Measurements from ENCODE around the gene ZDHHC11. TPM values are rescaled to one million over a fixed set of nuclear protein-coding genes. Genes with fewer than 3 reads are reported as not detected.
"Not testable (repeated sequence)": the region's sequence is repeated elsewhere in the genome, so short reads cannot be mapped to it uniquely, and the experiment has no call there.

The ZDHHC11 gene
- total and polyA plus RNA-seq, 7 experiments from 2014 or later = 0.20 to 22.1 (median 8.8) TPM; not detected in 1

- Histone ChIP-seq H3K27ac (ENCODE audit: low read depth, low read length) (no peak overlapping the region), H3K4me3 (ENCODE audit: low read length) (no peak overlapping the region), H3K4me1 (ENCODE audit: control insufficient read depth in 2 of 2, insufficient read depth in 2 of 2, low read length in 2 of 2) (no peaks in the 10 kb centered on the region), H3K36me3 (ENCODE audit: control insufficient read depth in 2 of 3, insufficient read depth in 3 of 3, low read length in 3 of 3) (peaks cover 0 to 80% (median 34%) of the 10 kb centered on the region in 3 experiments), H3K27me3 (ENCODE audit: control insufficient read depth in 2 of 2, insufficient read depth in 2 of 2, low read length in 2 of 2) (no peaks in the 10 kb centered on the region), H3K9me3 (ENCODE audit: control insufficient read depth in 2 of 3, low read length in 3 of 3) (no peaks in the 10 kb centered on the region)
- H3K4me3 Mint-ChIP-seq = no peak overlapping the region
- ChIA-PET POLR2A (no interaction called here), CTCF (no interaction called here)
- H3K9me3 Mint-ChIP-seq = peaks cover 0 to 12% (median 0%) of the 10 kb centered on the region in 11 donors
- ATAC-seq (no peak), DNase-seq (no peak)
- H3K36me3 Mint-ChIP-seq = peaks cover 19 to 63% (median 36%) of the 10 kb centered on the region in 5 donors
- H3K27me3 Mint-ChIP-seq = peaks cover 0 to 5% (median 0%) of the 10 kb centered on the region in 5 donors
- peak overlapping the region in 1 of 9 donors; percentile 8 for H3K27ac Mint-ChIP-seq
- H3K4me1 Mint-ChIP-seq = peaks cover 14 to 25% (median 22%) of the 10 kb centered on the region in 7 donors
- intact Hi-C loops (cut with micrococcal nuclease) = no loop called here
Measured at GRCh38 chr5:881551-881935, 30.8 kb upstream of the ZDHHC11 start.

- Histone ChIP-seq H3K4me3 (ENCODE audit: low read length) (no peak overlapping the region), H3K27me3 (ENCODE audit: control insufficient read depth in 2 of 2, insufficient read depth in 2 of 2, low read length in 2 of 2) (no peaks in the 10 kb centered on the region), H3K4me1 (ENCODE audit: control insufficient read depth in 2 of 2, insufficient read depth in 2 of 2, low read length in 2 of 2) (no peaks in the 10 kb centered on the region), H3K27ac (ENCODE audit: low read depth, low read length) (no peak overlapping the region), H3K36me3 (ENCODE audit: control insufficient read depth in 2 of 3, insufficient read depth in 3 of 3, low read length in 3 of 3) (peaks cover 0 to 80% (median 32%) of the 10 kb centered on the region in 3 experiments), H3K9me3 (ENCODE audit: control insufficient read depth in 2 of 3, low read length in 3 of 3) (no peaks in the 10 kb centered on the region)
- Mint-ChIP-seq H3K4me1 (peaks cover 14 to 24% (median 20%) of the 10 kb centered on the region in 7 donors), H3K27ac (peak overlapping the region in 1 of 9 donors; percentile 8), H3K4me3 (peak overlapping the region in 1 of 10 donors; percentile 68), H3K36me3 (peaks cover 17 to 61% (median 36%) of the 10 kb centered on the region in 5 donors), H3K9me3 (peaks cover 0 to 12% (median 0%) of the 10 kb centered on the region in 11 donors), H3K27me3 (peaks cover 0 to 5% (median 0%) of the 10 kb centered on the region in 5 donors)
- ATAC-seq = no peak
- ChIA-PET CTCF (no interaction called here), POLR2A (no interaction called here)
- intact Hi-C loops (cut with micrococcal nuclease) = no loop called here
- DNase-seq = no peak
Measured at GRCh38 chr5:880816-881550, 30.2 kb upstream of the ZDHHC11 start.

GRCh38 chr5:878677-879076 lies 27.9 kb upstream of the ZDHHC11 start:
- POLR2A ChIA-PET; H3K9me3 ChIP-seq (ENCODE audit: control insufficient read depth in 2 of 3, low read length in 3 of 3); intact Hi-C loops (cut with micrococcal nuclease); H3K4me1 ChIP-seq (ENCODE audit: control insufficient read depth in 2 of 2, insufficient read depth in 2 of 2, low read length in 2 of 2); CTCF ChIA-PET; H3K27ac ChIP-seq (ENCODE audit: low read depth, low read length); H3K4me3 ChIP-seq (ENCODE audit: low read length); H3K27me3 Mint-ChIP-seq; H3K27me3 ChIP-seq (ENCODE audit: control insufficient read depth in 2 of 2, insufficient read depth in 2 of 2, low read length in 2 of 2); DNase-seq; H3K4me3 Mint-ChIP-seq; H3K27ac Mint-ChIP-seq: not testable (repeated sequence)
- H3K36me3 Mint-ChIP-seq = peaks cover 22 to 68% (median 46%) of the 10 kb centered on the region in 5 donors
- ATAC-seq = peak; percentile 20
- peaks cover 0 to 12% (median 0%) of the 10 kb centered on the region in 11 donors for H3K9me3 Mint-ChIP-seq
- H3K36me3 ChIP-seq (ENCODE audit: control insufficient read depth in 2 of 3, insufficient read depth in 3 of 3, low read length in 3 of 3) = peaks cover 0 to 80% (median 25%) of the 10 kb centered on the region in 3 experiments
- peaks cover 14 to 26% (median 22%) of the 10 kb centered on the region in 7 donors for H3K4me1 Mint-ChIP-seq

- ATAC-seq = no peak
- Mint-ChIP-seq H3K9me3 (peaks cover 0 to 12% (median 0%) of the 10 kb centered on the region in 11 donors), H3K36me3 (peaks cover 22 to 68% (median 42%) of the 10 kb centered on the region in 5 donors), H3K4me3 (no peak overlapping the region), H3K27ac (no peak overlapping the region), H3K4me1 (peaks cover 13 to 24% (median 20%) of the 10 kb centered on the region in 7 donors), H3K27me3 (peaks cover 0 to 5% (median 0%) of the 10 kb centered on the region in 5 donors)
- ChIA-PET POLR2A (no interaction called here), CTCF (no interaction called here)
- Histone ChIP-seq H3K9me3 (ENCODE audit: control insufficient read depth in 2 of 3, low read length in 3 of 3) (no peaks in the 10 kb centered on the region), H3K27me3 (ENCODE audit: control insufficient read depth in 2 of 2, insufficient read depth in 2 of 2, low read length in 2 of 2) (no peaks in the 10 kb centered on the region), H3K27ac (ENCODE audit: low read depth, low read length) (no peak overlapping the region), H3K4me3 (ENCODE audit: low read length) (no peak overlapping the region), H3K4me1 (ENCODE audit: control insufficient read depth in 2 of 2, insufficient read depth in 2 of 2, low read length in 2 of 2) (no peaks in the 10 kb centered on the region), H3K36me3 (ENCODE audit: control insufficient read depth in 2 of 3, insufficient read depth in 3 of 3, low read length in 3 of 3) (peaks cover 0 to 80% (median 22%) of the 10 kb centered on the region in 3 experiments)
- DNase-seq = no peak
- intact Hi-C loops (cut with micrococcal nuclease) = no loop called here
Measured at GRCh38 chr5:878125-878524, 27.3 kb upstream of the ZDHHC11 start.

- H3K4me3 Mint-ChIP-seq = no peak overlapping the region
- H3K4me3 ChIP-seq (ENCODE audit: low read length) = no peak overlapping the region
- DNase-seq (no peak), ATAC-seq (no peak)
- peaks cover 13 to 55% (median 29%) of the 10 kb centered on the region in 5 donors for H3K36me3 Mint-ChIP-seq
- CTCF ChIA-PET = no interaction called here
- H3K27me3 Mint-ChIP-seq = no peaks in the 10 kb centered on the region
- no peaks in the 10 kb centered on the region for H3K27me3 ChIP-seq (ENCODE audit: control insufficient read depth in 2 of 2, insufficient read depth in 2 of 2, low read length in 2 of 2)
- H3K4me1 Mint-ChIP-seq = peaks cover 0 to 10% (median 6%) of the 10 kb centered on the region in 7 donors
- H3K4me1 ChIP-seq (ENCODE audit: control insufficient read depth in 2 of 2, insufficient read depth in 2 of 2, low read length in 2 of 2) = no peaks in the 10 kb centered on the region
- no peak overlapping the region for H3K27ac Mint-ChIP-seq
- H3K9me3 Mint-ChIP-seq = no peaks in the 10 kb centered on the region
- POLR2A ChIA-PET = no interaction called here
- H3K27ac ChIP-seq (ENCODE audit: low read depth, low read length) = no peak overlapping the region
- no peaks in the 10 kb centered on the region for H3K9me3 ChIP-seq (ENCODE audit: control insufficient read depth in 2 of 3, low read length in 3 of 3)
- H3K36me3 ChIP-seq (ENCODE audit: control insufficient read depth in 2 of 3, insufficient read depth in 3 of 3, low read length in 3 of 3) = peaks cover 1 to 80% (median 23%) of the 10 kb centered on the region in 3 experiments
- intact Hi-C loops (cut with micrococcal nuclease) = no loop called here
Measured at GRCh38 chr5:876398-877365, 25.9 kb upstream of the ZDHHC11 start.

GRCh38 chr5:875931-876330 lies 25.1 kb upstream of the ZDHHC11 start:
- POLR2A ChIA-PET = no interaction called here
- peaks cover 9 to 80% (median 23%) of the 10 kb centered on the region in 3 experiments for H3K36me3 ChIP-seq (ENCODE audit: control insufficient read depth in 2 of 3, insufficient read depth in 3 of 3, low read length in 3 of 3)

More at GRCh38 chr5:875931-876330, 25.1 kb upstream of the ZDHHC11 start:
- H3K4me3 Mint-ChIP-seq = no peak overlapping the region
- peaks cover 8 to 55% (median 25%) of the 10 kb centered on the region in 5 donors for H3K36me3 Mint-ChIP-seq
- no peak for DNase-seq
- CTCF ChIA-PET = no interaction called here
- H3K27me3 Mint-ChIP-seq = no peaks in the 10 kb centered on the region
- Histone ChIP-seq H3K9me3 (ENCODE audit: control insufficient read depth in 2 of 3, low read length in 3 of 3) (no peaks in the 10 kb centered on the region), H3K4me1 (ENCODE audit: control insufficient read depth in 2 of 2, insufficient read depth in 2 of 2, low read length in 2 of 2) (no peaks in the 10 kb centered on the region), H3K4me3 (ENCODE audit: low read length) (no peak overlapping the region), H3K27me3 (ENCODE audit: control insufficient read depth in 2 of 2, insufficient read depth in 2 of 2, low read length in 2 of 2) (no peaks in the 10 kb centered on the region), H3K27ac (ENCODE audit: low read depth, low read length) (no peak overlapping the region)
- intact Hi-C loops (cut with micrococcal nuclease) = no loop called here
- peak overlapping the region in 1 of 9 donors; percentile 59 for H3K27ac Mint-ChIP-seq
- H3K9me3 Mint-ChIP-seq = no peaks in the 10 kb centered on the region
- no peak for ATAC-seq
- H3K4me1 Mint-ChIP-seq = peaks cover 0 to 7% (median 0%) of the 10 kb centered on the region in 7 donors
